ENCODE measurements around the gene CNR1.
"Not testable (repeated sequence)": the region's sequence is repeated elsewhere in the genome, so short reads cannot be mapped to it uniquely, and the experiment has no call there.

CNR1 gene

GRCh38 chr6:88165844-88166492 is at the start of gene CNR1:
Gene CNR1, minus strand, starts transcription at chr6:88166347. Its CDS starts 21,073 bp downstream, at chr6:88145274.
- DNase-seq (ENCODE audit: low spot score), result no peak
- in situ Hi-C loops (cut with MboI; ENCODE audit: low pct_unique_long_range_greater_than_20kb, low sequenced_read_pairs, unreplicated experiment), result loop anchor here (10.0 kb wide), 1 partner anchor 241 kb away; no protein-coding TSS in a partner anchor
- peak; percentile 67 for TF ChIP-seq CTCF (IDR thresholded peaks at IDR 0.05; ENCODE audit: extremely low read depth, insufficient read depth, missing control alignments)

- no peak for TF ChIP-seq CTCF (IDR thresholded peaks at IDR 0.05; ENCODE audit: extremely low read depth, insufficient read depth, missing control alignments)
- in situ Hi-C loops (cut with MboI; ENCODE audit: low pct_unique_long_range_greater_than_20kb, low sequenced_read_pairs, unreplicated experiment), result no loop called here
- DNase-seq (ENCODE audit: low spot score), result no peak
Observed at GRCh38 chr6:88211446-88211845, 45.3 kb upstream of the CNR1 start.

- TF ChIP-seq CTCF (IDR thresholded peaks at IDR 0.05; ENCODE audit: extremely low read depth, insufficient read depth, missing control alignments), result no peak
- in situ Hi-C loops (cut with MboI; ENCODE audit: low pct_unique_long_range_greater_than_20kb, low sequenced_read_pairs, unreplicated experiment), result no loop called here
- no peak for DNase-seq (ENCODE audit: low spot score)
Observed at GRCh38 chr6:88209301-88209700, 43.2 kb upstream of the CNR1 start.

GRCh38 chr6:88208726-88209125 is 42.6 kb upstream of the CNR1 start:
- in situ Hi-C loops (cut with MboI; ENCODE audit: low pct_unique_long_range_greater_than_20kb, low sequenced_read_pairs, unreplicated experiment), result no loop called here
- TF ChIP-seq CTCF (IDR thresholded peaks at IDR 0.05; ENCODE audit: extremely low read depth, insufficient read depth, missing control alignments), result no peak
- DNase-seq (ENCODE audit: low spot score), result no peak

- in situ Hi-C loops (cut with MboI; ENCODE audit: low pct_unique_long_range_greater_than_20kb, low sequenced_read_pairs, unreplicated experiment); DNase-seq (ENCODE audit: low spot score): not testable (repeated sequence)
Observed at GRCh38 chr6:88201734-88202133, 35.6 kb upstream of the CNR1 start.

GRCh38 chr6:88184921-88185320 is 18.8 kb upstream of the CNR1 start:
- in situ Hi-C loops (cut with MboI; ENCODE audit: low pct_unique_long_range_greater_than_20kb, low sequenced_read_pairs, unreplicated experiment), result no loop called here
- no peak for TF ChIP-seq CTCF (IDR thresholded peaks at IDR 0.05; ENCODE audit: extremely low read depth, insufficient read depth, missing control alignments)
- no peak for DNase-seq (ENCODE audit: low spot score)

- TF ChIP-seq CTCF (IDR thresholded peaks at IDR 0.05; ENCODE audit: extremely low read depth, insufficient read depth, missing control alignments), result no peak
- no peak for DNase-seq (ENCODE audit: low spot score)
- in situ Hi-C loops (cut with MboI; ENCODE audit: low pct_unique_long_range_greater_than_20kb, low sequenced_read_pairs, unreplicated experiment), result no loop called here
Observed at GRCh38 chr6:88183471-88183870, 17.3 kb upstream of the CNR1 start.
